HepG2 (cell line): Measurements from ENCODE around the gene ALS2. TPM values are rescaled to one million over a fixed set of nuclear protein-coding genes. Genes with fewer than 3 reads are reported as not detected.

Experiments
- ATAC-seq: fragments of 200-7000 bp; cut with Tn5 transposase; 3 replicates; pipeline ENCODE4 v1.9.1; 2020; ENCODE audit warnings: mild to moderate bottlenecking, moderate library complexity
- BruUV-seq: library from RNA; stranded (reverse); fragments of 400-500 nt; replicated peaks from 2 replicates; lab custom pipeline; 2021; lab: Mats Ljungman, UMichigan
- CTCF ChIA-PET: fragments of 300-600 bp; formaldehyde crosslinking; extraction: SDS; loops from one replicate; lab custom pipeline; 2021; ENCODE audit warnings: low total read pairs, inconsistent platforms, low intra/inter-chr PET ratio; lab: Yijun Ruan, JAX
- POLR2A ChIA-PET: fragments of 350-600 bp; sonication (Branson Sonifier 250); formaldehyde crosslinking; loops from one replicate; lab custom pipeline; 2020; ENCODE audit warnings: antibody characterized with exemption, inconsistent platforms; lab: Yijun Ruan, JAX
- DNase-seq: peaks from one replicate; pipeline ENCODE4 v3.0.0-alpha.2; 2015; ENCODE audit warnings: low spot score
- FAIRE-seq: peaks from 3 replicates; lab custom pipeline; 2011; peaks lifted over from hg19 to GRCh38; lab: Jason Lieb, UNC
- H2AFZ ChIP-seq: one replicate; pipeline ENCODE4 v1.6.1; 2011; ENCODE audit warnings: low read length, inconsistent platforms
- H3K27ac ChIP-seq: fragments of 300-600 bp; 3 replicates; pipeline ENCODE4 v1.8.0; 2011; ENCODE audit warnings: mixed run types, mild to moderate bottlenecking, mixed read lengths, low read length, inconsistent platforms; ENCODE audit not compliant: insufficient read depth; ENCODE audit errors: extremely low read length
- H3K27me3 ChIP-seq, 2 experiments: fragments of 200-600 bp in 1 of 2; 2 replicates in 1 of 2; 3 replicates in 1 of 2; pipeline versions ENCODE4 v1.6.0 to v1.8.0; 2011; ENCODE audit warnings: low read length in 2 of 2, mild to moderate bottlenecking in 2 of 2, moderate library complexity in 2 of 2, inconsistent platforms in 1 of 2; ENCODE audit not compliant: insufficient read depth in 2 of 2, control insufficient read depth in 1 of 2
- H3K36me3 ChIP-seq, 2 experiments: fragments of 200-600 bp in 1 of 2; replicated peaks in 1 of 2; 2 replicates in 1 of 2; 3 replicates in 1 of 2; pipeline versions ENCODE4 v1.5.1 to v1.8.0; 2011; ENCODE audit warnings: low read length in 2 of 2, inconsistent platforms in 1 of 2; ENCODE audit not compliant: insufficient read depth in 2 of 2, control insufficient read depth in 1 of 2
- H3K4me1 ChIP-seq: 2 replicates; pipeline ENCODE4 v1.5.1; 2012; ENCODE audit warnings: low read length, inconsistent platforms; ENCODE audit not compliant: insufficient read depth
- H3K4me2 ChIP-seq: 2 replicates; pipeline ENCODE4 v1.6.0; 2011; ENCODE audit warnings: low read depth, low read length, inconsistent platforms
- H3K4me3 ChIP-seq, 3 experiments: fragments of 200-600 bp in 1 of 3; sonication (generic), shearing (Covaris generic) in 1 of 3; replicated peaks in 1 of 3; 2 replicates each; pipeline ENCODE4 v1.5.1; 2011 to 2016; ENCODE audit warnings: low read length in 3 of 3, inconsistent platforms in 2 of 3, low read depth in 2 of 3, mild to moderate bottlenecking in 2 of 3, control low read depth in 1 of 3, mixed read lengths in 1 of 3; ENCODE audit not compliant: insufficient read depth in 1 of 3
- H3K79me2 ChIP-seq: one replicate; pipeline ENCODE4 v1.6.1; 2011; ENCODE audit warnings: low read length, inconsistent platforms; ENCODE audit not compliant: insufficient read depth
- H3K9ac ChIP-seq: 2 replicates; pipeline ENCODE4 v1.6.0; 2011; ENCODE audit warnings: mild to moderate bottlenecking, low read depth, low read length, inconsistent platforms; ENCODE audit not compliant: insufficient read depth
- H3K9me3 ChIP-seq: 2 replicates; pipeline ENCODE4 v1.5.1; 2012; ENCODE audit warnings: mild to moderate bottlenecking, low read length
- H4K20me1 ChIP-seq: 2 replicates; pipeline ENCODE4 v1.6.0; 2011; ENCODE audit warnings: inconsistent platforms, mild to moderate bottlenecking, low read length, moderate library complexity; ENCODE audit not compliant: insufficient read depth
- HNRNPH1 ChIP-seq: fragments of 200-400 bp; formaldehyde crosslinking; optimal IDR thresholded peaks from 2 replicates; pipeline ENCODE3; 2017; ENCODE audit warnings: mild to moderate bottlenecking, low read depth, low read length
- HOXA5 ChIP-seq: sonication (generic); formaldehyde crosslinking; IDR thresholded peaks from 2 replicates; pipeline ENCODE4 v1.4.0; 2020; ENCODE audit warnings: missing genetic modification reagents
- MATR3 ChIP-seq: sonication (generic); formaldehyde crosslinking; IDR thresholded peaks from 2 replicates; pipeline ENCODE4 v1.4.0; 2020; ENCODE audit warnings: missing genetic modification reagents
- MIER2 ChIP-seq: IDR thresholded peaks from 2 replicates; pipeline ENCODE4 v1.6.1; 2016; ENCODE audit warnings: missing biosample characterization, missing genetic modification reagents
- NFKBIZ ChIP-seq: IDR thresholded peaks from 2 replicates; pipeline ENCODE4 v1.6.1; 2018; ENCODE audit warnings: missing genetic modification reagents, missing compliant biosample characterization
- PLRG1 ChIP-seq: fragments of 450-650 bp; conservative IDR thresholded peaks from 2 replicates; pipeline ENCODE4 v1.6.1; 2016
- SP5 ChIP-seq: IDR thresholded peaks from 2 replicates; pipeline ENCODE4 v1.6.1; 2016; ENCODE audit warnings: low read depth, borderline replicate concordance
- TAF1 ChIP-seq: sonication (generic); formaldehyde crosslinking; IDR thresholded peaks from 2 replicates; pipeline ENCODE4 v1.4.0; 2020; ENCODE audit warnings: missing genetic modification reagents
- TBX3 ChIP-seq: fragments of 450-650 bp; IDR thresholded peaks from 2 replicates; pipeline ENCODE4 v1.6.1; 2017; ENCODE audit warnings: antibody characterized with exemption, mild to moderate bottlenecking, inconsistent platforms, borderline replicate concordance
- ZNF274 ChIP-seq: sonication (generic); formaldehyde crosslinking; IDR thresholded peaks from 2 replicates; pipeline ENCODE4 v1.5.1; 2020; ENCODE audit warnings: mild to moderate bottlenecking, missing genetic modification reagents
- ZNF747 ChIP-seq: sonication (generic); formaldehyde crosslinking; IDR thresholded peaks from 2 replicates; pipeline ENCODE4 v1.8.1; 2023; ENCODE audit warnings: missing genetic modification reagents, mild to moderate bottlenecking, borderline replicate concordance
- in situ Hi-C: cut with HindIII; loops from 2 replicates; pipeline ENCODE4 v1.10.0; 2017; ENCODE audit warnings: low pct_unique_long_range_greater_than_20kb; ENCODE audit not compliant: extremely low pct_ligation_motif_present
- intact Hi-C: fragments of 100-400 bp; cut with micrococcal nuclease; formaldehyde crosslinking; loops from one replicate; pipeline ENCODE4 v1.10.0; 2022; ENCODE audit not compliant: unreplicated experiment
- polyA plus RNA-seq, 8 experiments: library from polyadenylated mRNA; depleted of rRNA in 3 of 8; stranded (reverse) in 7 of 8; unstranded in 1 of 8; fragments of >200 nt; fragmentation: Illumina TruSeq in 4 of 8; extraction: Trizol in 4 of 8; gene quantifications; 2 replicates each; pipeline versions ENCODE4 v1.2.1 to v1.2.3, GENCODE V29; 2011 to 2016; ENCODE audit warnings: low read depth in 4 of 8, missing spikeins in 1 of 8, mixed read lengths in 1 of 8; ENCODE audit not compliant: insufficient read depth in 1 of 8
- total RNA-seq, 5 experiments: library from RNA; depleted of rRNA; stranded (reverse); fragments of >200 nt; fragmentation: Illumina TruSeq; extraction: Trizol; gene quantifications; 2 replicates each; pipeline ENCODE4 v1.2.3, GENCODE V29; 2016; ENCODE audit warnings: low read depth in 1 of 5
- TF ChIP-seq, protein P1 (sequence below): sonication (generic); formaldehyde crosslinking; IDR thresholded peaks from 2 replicates; pipeline ENCODE4 v1.4.0; 2020; ENCODE audit warnings: low read depth, missing genetic modification reagents
- TF ChIP-seq, protein P2 (sequence below): sonication (generic); formaldehyde crosslinking; IDR thresholded peaks from 2 replicates; pipeline ENCODE4 v1.4.0; 2020; ENCODE audit warnings: missing genetic modification reagents
- TF ChIP-seq, protein P3 (sequence below): sonication (generic); formaldehyde crosslinking; IDR thresholded peaks from 2 replicates; pipeline ENCODE4 v1.5.0; 2020; ENCODE audit warnings: mild to moderate bottlenecking, missing genetic modification reagents
- TF ChIP-seq, protein P4 (sequence below): IDR thresholded peaks from 2 replicates; pipeline ENCODE4 v1.6.1; 2016; ENCODE audit warnings: mild to moderate bottlenecking, missing biosample characterization, missing genetic modification reagents
- TF ChIP-seq, protein P5 (sequence below): sonication (generic); formaldehyde crosslinking; IDR thresholded peaks from 2 replicates; pipeline ENCODE4 v1.8.0; 2022; ENCODE audit warnings: low read depth, missing genetic modification reagents

Gene ALS2
- total and polyA plus RNA-seq, 2 of the 13 experiments (the other 11 are each of a cell fraction or from before 2014, with no cell fraction given) = 12.7 to 19.3 TPM

DNA sequence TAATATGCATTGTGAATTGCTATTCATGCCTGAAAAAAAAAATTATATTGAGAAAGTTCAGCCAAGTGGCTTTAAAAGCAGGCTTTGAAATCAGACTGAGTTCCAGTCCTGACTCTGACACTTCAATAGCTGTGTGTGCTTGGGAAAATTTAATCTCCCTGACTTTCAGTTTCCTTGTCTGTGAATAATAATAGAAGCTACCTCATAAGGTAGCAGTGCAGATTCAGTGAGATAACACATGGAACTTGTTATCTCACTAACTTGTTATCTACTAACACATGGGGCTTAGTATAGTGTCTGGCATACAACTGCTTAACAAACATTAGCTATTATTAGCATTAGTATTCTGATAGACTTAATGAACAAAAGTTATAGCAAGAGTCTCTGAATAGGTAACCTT is 14.9 kb downstream of the ALS2 start:
- TF ChIP-seq MATR3 (CRISPR knock-in tag) (no peak), PLRG1 (no peak), MIER2 (CRISPR knock-in tag) (no peak), ZNF747 (CRISPR knock-in tag) (no peak), TBX3 (no peak), SP5 (CRISPR knock-in tag) (no peak), HOXA5 (CRISPR knock-in tag) (no peak), ZNF274 (CRISPR knock-in tag) (no peak), HNRNPH1 (no peak), TAF1 (CRISPR knock-in tag) (no peak), NFKBIZ (CRISPR knock-in tag) (no peak)
- TF ChIP-seq, protein P1, sequence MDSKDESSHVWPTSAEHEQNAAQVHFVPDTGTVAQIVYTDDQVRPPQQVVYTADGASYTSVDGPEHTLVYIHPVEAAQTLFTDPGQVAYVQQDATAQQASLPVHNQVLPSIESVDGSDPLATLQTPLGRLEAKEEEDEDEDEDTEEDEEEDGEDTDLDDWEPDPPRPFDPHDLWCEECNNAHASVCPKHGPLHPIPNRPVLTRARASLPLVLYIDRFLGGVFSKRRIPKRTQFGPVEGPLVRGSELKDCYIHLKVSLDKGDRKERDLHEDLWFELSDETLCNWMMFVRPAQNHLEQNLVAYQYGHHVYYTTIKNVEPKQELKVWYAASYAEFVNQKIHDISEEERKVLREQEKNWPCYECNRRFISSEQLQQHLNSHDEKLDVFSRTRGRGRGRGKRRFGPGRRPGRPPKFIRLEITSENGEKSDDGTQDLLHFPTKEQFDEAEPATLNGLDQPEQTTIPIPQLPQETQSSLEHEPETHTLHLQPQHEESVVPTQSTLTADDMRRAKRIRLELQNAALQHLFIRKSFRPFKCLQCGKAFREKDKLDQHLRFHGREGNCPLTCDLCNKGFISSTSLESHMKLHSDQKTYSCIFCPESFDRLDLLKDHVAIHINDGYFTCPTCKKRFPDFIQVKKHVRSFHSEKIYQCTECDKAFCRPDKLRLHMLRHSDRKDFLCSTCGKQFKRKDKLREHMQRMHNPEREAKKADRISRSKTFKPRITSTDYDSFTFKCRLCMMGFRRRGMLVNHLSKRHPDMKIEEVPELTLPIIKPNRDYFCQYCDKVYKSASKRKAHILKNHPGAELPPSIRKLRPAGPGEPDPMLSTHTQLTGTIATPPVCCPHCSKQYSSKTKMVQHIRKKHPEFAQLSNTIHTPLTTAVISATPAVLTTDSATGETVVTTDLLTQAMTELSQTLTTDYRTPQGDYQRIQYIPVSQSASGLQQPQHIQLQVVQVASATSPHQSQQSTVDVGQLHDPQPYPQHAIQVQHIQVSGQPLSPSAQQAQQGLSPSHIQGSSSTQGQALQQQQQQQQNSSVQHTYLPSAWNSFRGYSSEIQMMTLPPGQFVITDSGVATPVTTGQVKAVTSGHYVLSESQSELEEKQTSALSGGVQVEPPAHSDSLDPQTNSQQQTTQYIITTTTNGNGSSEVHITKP (CRISPR knock-in tag) = no peak
- TF ChIP-seq, protein P2, sequence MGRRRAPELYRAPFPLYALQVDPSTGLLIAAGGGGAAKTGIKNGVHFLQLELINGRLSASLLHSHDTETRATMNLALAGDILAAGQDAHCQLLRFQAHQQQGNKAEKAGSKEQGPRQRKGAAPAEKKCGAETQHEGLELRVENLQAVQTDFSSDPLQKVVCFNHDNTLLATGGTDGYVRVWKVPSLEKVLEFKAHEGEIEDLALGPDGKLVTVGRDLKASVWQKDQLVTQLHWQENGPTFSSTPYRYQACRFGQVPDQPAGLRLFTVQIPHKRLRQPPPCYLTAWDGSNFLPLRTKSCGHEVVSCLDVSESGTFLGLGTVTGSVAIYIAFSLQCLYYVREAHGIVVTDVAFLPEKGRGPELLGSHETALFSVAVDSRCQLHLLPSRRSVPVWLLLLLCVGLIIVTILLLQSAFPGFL = no peak
- TF ChIP-seq, protein P3, sequence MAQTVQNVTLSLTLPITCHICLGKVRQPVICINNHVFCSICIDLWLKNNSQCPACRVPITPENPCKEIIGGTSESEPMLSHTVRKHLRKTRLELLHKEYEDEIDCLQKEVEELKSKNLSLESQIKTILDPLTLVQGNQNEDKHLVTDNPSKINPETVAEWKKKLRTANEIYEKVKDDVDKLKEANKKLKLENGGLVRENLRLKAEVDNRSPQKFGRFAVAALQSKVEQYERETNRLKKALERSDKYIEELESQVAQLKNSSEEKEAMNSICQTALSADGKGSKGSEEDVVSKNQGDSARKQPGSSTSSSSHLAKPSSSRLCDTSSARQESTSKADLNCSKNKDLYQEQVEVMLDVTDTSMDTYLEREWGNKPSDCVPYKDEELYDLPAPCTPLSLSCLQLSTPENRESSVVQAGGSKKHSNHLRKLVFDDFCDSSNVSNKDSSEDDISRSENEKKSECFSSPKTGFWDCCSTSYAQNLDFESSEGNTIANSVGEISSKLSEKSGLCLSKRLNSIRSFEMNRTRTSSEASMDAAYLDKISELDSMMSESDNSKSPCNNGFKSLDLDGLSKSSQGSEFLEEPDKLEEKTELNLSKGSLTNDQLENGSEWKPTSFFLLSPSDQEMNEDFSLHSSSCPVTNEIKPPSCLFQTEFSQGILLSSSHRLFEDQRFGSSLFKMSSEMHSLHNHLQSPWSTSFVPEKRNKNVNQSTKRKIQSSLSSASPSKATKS = no peak
- TF ChIP-seq, protein P4, sequence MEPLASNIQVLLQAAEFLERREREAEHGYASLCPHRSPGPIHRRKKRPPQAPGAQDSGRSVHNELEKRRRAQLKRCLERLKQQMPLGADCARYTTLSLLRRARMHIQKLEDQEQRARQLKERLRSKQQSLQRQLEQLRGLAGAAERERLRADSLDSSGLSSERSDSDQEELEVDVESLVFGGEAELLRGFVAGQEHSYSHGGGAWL (CRISPR knock-in tag) = no peak
- TF ChIP-seq, protein P5, sequence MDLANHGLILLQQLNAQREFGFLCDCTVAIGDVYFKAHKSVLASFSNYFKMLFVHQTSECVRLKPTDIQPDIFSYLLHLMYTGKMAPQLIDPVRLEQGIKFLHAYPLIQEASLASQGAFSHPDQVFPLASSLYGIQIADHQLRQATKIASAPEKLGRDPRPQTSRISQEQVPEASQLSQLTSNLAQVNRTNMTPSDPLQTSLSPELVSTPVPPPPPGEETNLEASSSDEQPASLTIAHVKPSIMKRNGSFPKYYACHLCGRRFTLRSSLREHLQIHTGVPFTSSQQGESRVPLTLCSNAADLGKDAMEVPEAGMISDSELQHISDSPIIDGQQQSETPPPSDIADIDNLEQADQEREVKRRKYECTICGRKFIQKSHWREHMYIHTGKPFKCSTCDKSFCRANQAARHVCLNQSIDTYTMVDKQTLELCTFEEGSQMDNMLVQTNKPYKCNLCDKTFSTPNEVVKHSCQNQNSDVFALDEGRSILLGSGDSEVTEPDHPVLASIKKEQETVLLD (CRISPR knock-in tag) = no peak
- H3K4me2 ChIP-seq = no peak overlapping the region
- ATAC-seq = no peak
- H3K27me3 ChIP-seq = no peaks in the 10 kb centered on the region
- in situ Hi-C loops (no loop called here), intact Hi-C loops (no loop called here)
- no peaks in the 10 kb centered on the region for H3K4me1 ChIP-seq
- no peaks in the 10 kb centered on the region for H4K20me1 ChIP-seq
- no peak overlapping the region for H3K9ac ChIP-seq
- no peak for DNase-seq
- CTCF ChIA-PET = no interaction called here
- no peaks in the 10 kb centered on the region for H3K9me3 ChIP-seq
- no TSS peak for BruUV-seq
- H3K27ac ChIP-seq = no peak overlapping the region
- no peak for FAIRE-seq
- H3K79me2 ChIP-seq = no peaks in the 10 kb centered on the region
- H2AFZ ChIP-seq = no peak overlapping the region
- POLR2A ChIA-PET = no interaction called here
- no peak overlapping the region for H3K4me3 ChIP-seq
- H3K36me3 ChIP-seq = peaks cover 11 to 13% of the 10 kb centered on the region in 2 experiments; a peak in 4 of 5 replicates
